ENCODE data around the gene PDE8A.
A peak's percentile ranks its signal among the peaks of the same experiment; 100 is the strongest.
"Not testable (repeated sequence)": the region's sequence is repeated elsewhere in the genome, so short reads cannot be mapped to it uniquely, and the experiment has no call there.

Gene PDE8A

GRCh38 chr15:85011724-85012123, 30.1 kb downstream of the PDE8A start:
- DNase-seq = not testable (repeated sequence)

GRCh38 chr15:85013785-85014184, 32.1 kb downstream of the PDE8A start:
- no peak for DNase-seq

- no peak for DNase-seq
Measured at GRCh38 chr15:85014932-85015331, 33.3 kb downstream of the PDE8A start.

GRCh38 chr15:85016275-85016674, 34.6 kb downstream of the PDE8A start:
- no peak for DNase-seq

DNA sequence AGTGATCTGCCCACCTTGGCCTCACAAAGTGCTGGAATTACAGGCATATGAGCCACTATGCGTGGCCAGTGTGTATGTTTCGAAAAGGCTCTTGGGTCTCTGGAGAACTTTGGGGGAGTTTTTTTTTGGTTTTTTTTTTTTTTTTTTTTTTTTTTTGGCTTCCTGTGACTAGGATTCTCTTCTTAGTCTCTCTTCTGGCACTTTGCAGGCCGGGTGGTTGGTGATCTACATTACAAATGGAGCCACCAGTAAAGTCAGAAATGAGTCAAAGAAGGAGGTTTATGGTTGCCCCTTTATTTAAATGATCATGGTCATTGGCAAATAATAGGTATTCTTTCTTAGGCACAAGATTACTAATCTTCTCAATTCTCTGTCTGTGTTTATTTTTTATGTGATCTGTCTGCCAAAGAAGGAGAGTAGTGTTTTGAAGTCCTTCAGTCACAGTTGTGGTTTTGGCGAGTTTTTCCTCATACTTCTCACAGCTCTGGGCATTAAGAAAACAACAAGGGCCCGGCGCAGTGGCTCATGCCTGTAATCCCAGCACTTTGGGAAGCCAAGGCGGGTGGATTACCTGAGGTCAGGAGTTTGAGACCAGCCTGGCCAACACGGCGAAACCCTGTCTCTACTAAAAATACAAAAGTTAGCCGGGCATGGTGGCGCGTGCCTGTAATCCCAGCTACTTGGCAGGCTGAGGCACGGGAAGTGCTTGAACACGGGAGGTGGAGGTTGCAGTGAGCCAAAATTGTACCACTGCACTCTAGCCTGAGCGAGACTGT, 38.3 kb downstream of the PDE8A start:
- DNase-seq = no peak

GRCh38 chr15:85021409-85021808, 39.8 kb downstream of the PDE8A start:
- DNase-seq = no peak

DNA sequence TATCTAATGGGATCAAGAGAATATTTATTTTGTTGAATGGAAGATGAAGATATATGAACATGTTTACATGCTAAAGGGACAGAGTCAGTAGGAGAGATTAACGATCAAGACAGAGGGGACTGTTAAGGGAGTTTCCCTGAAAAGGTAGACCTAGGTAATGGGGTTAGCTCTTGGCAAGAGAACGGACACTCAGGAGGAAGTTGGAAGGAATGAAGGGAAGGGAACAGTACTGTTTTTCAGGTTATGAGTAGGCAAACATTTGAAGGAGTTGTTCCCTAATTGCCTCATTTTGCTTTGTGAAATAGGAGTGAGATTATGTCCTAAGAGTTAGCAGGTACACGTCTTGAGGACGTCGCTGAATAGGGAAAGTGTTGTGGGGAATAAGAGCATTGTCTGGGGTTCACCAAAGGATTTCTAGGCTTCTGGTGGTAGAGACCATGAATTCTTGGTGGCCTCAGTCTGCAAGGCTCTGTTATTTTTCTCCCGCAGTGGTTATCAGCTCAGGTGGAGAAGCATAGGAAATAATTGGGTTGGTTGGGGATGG, 41.3 kb downstream of the PDE8A start:
- DNase-seq = no peak

- no peak for DNase-seq
Measured at GRCh38 chr15:85024003-85024402, 42.3 kb downstream of the PDE8A start.

DNA sequence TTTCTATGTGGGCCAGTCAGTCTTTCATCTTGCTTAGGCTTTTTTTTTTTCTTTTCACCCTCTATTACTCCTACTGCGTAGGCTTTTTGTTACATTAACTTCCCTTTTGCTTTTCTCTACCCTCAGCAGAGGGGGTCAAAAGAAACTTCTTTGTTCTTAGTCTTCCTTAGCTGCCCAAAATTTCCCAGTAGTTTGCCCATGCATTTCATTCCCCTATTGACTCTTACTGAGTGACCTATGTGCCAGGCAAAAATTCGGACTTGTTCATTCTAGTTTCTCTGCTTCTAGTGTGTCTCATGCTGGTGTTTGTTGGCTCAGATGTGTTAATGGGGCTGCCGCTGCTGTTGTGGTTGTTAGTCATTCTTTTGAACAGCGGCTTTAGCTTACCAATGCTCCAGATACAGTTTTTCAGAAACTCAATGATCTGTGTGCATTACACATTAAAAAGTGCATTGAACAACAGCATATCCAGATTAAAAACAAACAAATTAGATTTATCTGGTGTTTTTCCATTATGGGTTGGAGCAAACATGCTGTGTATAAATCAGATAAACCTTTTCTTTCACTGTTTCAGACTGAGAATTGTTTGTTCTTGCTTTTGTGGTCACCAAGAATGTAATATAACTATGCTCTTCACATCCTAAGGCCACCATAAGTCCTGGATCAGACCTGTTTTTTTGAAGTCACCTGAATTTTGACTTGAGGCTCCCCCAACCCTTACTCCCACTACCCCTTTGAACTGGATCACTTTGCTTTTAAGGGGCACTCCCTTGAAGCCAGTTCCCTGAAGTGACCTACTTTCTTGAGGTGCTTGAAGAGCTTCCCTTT, 43.1 kb downstream of the PDE8A start:
- no peak for DNase-seq

- DNase-seq = no peak
Measured at GRCh38 chr15:85025516-85026251, 44.0 kb downstream of the PDE8A start.

- no peak for DNase-seq
Measured at GRCh38 chr15:85026304-85027032, 44.8 kb downstream of the PDE8A start.

DNA sequence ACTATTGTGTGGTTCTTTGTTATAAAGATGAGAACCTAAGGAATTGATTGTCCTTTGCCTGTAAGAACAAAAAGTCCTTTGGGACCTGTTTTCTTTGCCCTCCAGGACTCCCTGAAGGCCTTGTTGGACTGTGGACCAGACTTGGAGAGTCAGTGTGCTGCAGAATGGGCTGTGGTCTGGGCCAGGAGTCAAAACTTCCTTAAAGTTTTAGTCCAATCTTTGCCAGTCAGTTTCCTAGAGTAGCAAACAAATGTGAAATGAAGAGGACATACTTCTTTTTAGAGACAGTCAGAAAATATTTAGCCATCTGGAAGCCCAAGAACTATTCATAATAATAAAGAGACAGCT, 45.4 kb downstream of the PDE8A start:
- no peak for DNase-seq

GRCh38 chr15:85027421-85027820, 45.8 kb downstream of the PDE8A start:
- DNase-seq = no peak

GRCh38 chr15:85028416-85028815, 46.8 kb downstream of the PDE8A start:
- no peak for DNase-seq

GRCh38 chr15:85029221-85029620, 47.6 kb downstream of the PDE8A start:
- DNase-seq = no peak

- no peak for DNase-seq
Measured at GRCh38 chr15:85030301-85030929, 48.8 kb downstream of the PDE8A start.

GRCh38 chr15:85031086-85031943, 49.7 kb downstream of the PDE8A start:
- DNase-seq = no peak

GRCh38 chr15:85031944-85032558, 50.4 kb downstream of the PDE8A start:
- no peak for DNase-seq

DNA sequence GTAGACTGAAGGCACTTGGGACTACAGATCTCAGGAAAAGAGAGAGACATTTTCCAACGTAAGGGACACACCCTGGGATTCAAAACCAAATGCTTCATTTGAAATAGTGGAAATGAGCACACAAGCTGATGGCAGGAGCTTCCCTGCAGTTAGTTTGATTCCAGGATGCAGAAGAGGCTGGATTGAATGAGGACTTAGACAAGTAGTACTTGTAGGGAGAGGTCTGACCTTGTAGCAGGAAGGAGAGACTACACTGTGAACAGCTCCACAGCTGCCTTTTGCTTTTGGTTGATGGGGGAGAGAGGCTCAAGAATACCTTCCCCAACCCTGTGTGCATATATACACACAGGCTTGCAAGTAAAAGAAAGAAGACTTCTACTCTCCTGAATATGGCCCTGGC, 51.5 kb downstream of the PDE8A start:
- no peak for DNase-seq

DNA sequence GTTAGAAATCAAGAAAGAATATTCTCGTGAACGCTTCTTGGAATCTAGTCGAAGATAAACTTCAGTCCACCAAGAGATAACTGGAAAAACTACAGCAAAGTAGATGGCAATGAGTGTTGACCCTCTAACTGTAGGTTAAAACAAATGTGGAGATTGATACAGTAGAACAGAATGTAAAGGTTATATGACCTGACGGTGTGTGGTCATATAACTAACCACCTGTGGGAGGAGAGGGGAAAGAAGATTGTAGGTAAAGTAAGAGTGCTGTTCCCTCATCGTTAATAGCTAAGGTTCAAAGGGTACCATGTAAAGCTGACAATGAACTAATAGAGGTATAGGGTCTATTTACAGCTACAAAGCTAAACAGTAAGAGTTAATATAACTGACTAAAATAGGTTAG, 52.6 kb downstream of the PDE8A start:
- DNase-seq = no peak

GRCh38 chr15:85035980-85036379, 54.3 kb downstream of the PDE8A start:
- peak; percentile 6 for DNase-seq

Measured in NCI-H146 (cell line).